OCI-LY7 (cell line): ENCODE measurements around the gene SPPL3.

Source experiments
- CTCF ChIP-seq: fragments of 200-600 bp; sonication (generic); conservative IDR thresholded peaks from 2 replicates; pipeline ENCODE4 v1.5.1; 2014; ENCODE audit warnings: mild to moderate bottlenecking, antibody characterized with exemption, low read length, moderate library complexity, mixed read lengths
- EZH2phosphoT487 ChIP-seq: fragments of 200-600 bp; sonication (generic); IDR thresholded peaks from 2 replicates; pipeline ENCODE4 v1.6.1; 2018; ENCODE audit warnings: low read depth, borderline replicate concordance, mild to moderate bottlenecking, mixed run types, antibody characterized with exemption, low read length, moderate library complexity, mixed read lengths

GRCh38 chr12:120936197-120936596 lies 32.0 kb upstream of the SPPL3 start:
- TF ChIP-seq CTCF (no peak), EZH2phosphoT487 (no peak)
